Measurements from ENCODE around the gene LRFN5. TPM values are rescaled to one million over a fixed set of nuclear protein-coding genes. Genes with fewer than 3 reads are reported as not detected.

Gene LRFN5
- total and polyA plus RNA-seq, 2 experiments from 2014 or later, result 1.9 to 6.8 TPM

DNA sequence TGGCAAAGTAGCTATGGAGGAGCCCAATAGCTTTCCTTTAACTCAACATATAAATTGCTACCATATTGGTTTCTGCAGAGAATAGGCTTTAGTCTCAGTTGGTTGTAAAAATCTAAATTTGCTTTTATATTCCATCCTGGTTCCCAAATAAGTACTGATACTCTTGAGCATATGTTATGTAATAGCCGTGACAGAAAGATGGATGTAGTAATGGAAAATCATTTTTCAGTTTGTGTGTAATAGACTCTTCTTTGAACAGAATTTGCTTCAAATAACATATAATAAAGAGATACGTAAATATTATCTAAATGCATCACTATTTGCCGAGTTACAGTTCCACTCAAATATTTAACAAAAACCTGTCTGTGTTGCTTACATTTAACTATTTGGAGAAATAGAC lies 271.6 kb downstream of the LRFN5 start:
- Histone ChIP-seq H3K36me3 (ENCODE audit: insufficient read depth) (no peaks in the 10 kb centered on the region), H2AFZ (no peak overlapping the region), H3K4me1 (ENCODE audit: insufficient read depth) (no peaks in the 10 kb centered on the region), H3F3A (replicated peaks; ENCODE audit: low read depth) (no peaks in the 10 kb centered on the region), H3K4me3 (no peak overlapping the region), H4K20me1 (replicated peaks; ENCODE audit: insufficient read depth) (no peaks in the 10 kb centered on the region), H3K79me2 (replicated peaks; ENCODE audit: insufficient read depth) (no peaks in the 10 kb centered on the region), H3K4me2 (no peak overlapping the region), H3K9me2 (ENCODE audit: insufficient read depth) (no peaks in the 10 kb centered on the region), H3K27ac (ENCODE audit: low read depth) (no peak overlapping the region), H3K27me3 (ENCODE audit: insufficient read depth) (no peaks in the 10 kb centered on the region)
- TF ChIP-seq, protein P1, sequence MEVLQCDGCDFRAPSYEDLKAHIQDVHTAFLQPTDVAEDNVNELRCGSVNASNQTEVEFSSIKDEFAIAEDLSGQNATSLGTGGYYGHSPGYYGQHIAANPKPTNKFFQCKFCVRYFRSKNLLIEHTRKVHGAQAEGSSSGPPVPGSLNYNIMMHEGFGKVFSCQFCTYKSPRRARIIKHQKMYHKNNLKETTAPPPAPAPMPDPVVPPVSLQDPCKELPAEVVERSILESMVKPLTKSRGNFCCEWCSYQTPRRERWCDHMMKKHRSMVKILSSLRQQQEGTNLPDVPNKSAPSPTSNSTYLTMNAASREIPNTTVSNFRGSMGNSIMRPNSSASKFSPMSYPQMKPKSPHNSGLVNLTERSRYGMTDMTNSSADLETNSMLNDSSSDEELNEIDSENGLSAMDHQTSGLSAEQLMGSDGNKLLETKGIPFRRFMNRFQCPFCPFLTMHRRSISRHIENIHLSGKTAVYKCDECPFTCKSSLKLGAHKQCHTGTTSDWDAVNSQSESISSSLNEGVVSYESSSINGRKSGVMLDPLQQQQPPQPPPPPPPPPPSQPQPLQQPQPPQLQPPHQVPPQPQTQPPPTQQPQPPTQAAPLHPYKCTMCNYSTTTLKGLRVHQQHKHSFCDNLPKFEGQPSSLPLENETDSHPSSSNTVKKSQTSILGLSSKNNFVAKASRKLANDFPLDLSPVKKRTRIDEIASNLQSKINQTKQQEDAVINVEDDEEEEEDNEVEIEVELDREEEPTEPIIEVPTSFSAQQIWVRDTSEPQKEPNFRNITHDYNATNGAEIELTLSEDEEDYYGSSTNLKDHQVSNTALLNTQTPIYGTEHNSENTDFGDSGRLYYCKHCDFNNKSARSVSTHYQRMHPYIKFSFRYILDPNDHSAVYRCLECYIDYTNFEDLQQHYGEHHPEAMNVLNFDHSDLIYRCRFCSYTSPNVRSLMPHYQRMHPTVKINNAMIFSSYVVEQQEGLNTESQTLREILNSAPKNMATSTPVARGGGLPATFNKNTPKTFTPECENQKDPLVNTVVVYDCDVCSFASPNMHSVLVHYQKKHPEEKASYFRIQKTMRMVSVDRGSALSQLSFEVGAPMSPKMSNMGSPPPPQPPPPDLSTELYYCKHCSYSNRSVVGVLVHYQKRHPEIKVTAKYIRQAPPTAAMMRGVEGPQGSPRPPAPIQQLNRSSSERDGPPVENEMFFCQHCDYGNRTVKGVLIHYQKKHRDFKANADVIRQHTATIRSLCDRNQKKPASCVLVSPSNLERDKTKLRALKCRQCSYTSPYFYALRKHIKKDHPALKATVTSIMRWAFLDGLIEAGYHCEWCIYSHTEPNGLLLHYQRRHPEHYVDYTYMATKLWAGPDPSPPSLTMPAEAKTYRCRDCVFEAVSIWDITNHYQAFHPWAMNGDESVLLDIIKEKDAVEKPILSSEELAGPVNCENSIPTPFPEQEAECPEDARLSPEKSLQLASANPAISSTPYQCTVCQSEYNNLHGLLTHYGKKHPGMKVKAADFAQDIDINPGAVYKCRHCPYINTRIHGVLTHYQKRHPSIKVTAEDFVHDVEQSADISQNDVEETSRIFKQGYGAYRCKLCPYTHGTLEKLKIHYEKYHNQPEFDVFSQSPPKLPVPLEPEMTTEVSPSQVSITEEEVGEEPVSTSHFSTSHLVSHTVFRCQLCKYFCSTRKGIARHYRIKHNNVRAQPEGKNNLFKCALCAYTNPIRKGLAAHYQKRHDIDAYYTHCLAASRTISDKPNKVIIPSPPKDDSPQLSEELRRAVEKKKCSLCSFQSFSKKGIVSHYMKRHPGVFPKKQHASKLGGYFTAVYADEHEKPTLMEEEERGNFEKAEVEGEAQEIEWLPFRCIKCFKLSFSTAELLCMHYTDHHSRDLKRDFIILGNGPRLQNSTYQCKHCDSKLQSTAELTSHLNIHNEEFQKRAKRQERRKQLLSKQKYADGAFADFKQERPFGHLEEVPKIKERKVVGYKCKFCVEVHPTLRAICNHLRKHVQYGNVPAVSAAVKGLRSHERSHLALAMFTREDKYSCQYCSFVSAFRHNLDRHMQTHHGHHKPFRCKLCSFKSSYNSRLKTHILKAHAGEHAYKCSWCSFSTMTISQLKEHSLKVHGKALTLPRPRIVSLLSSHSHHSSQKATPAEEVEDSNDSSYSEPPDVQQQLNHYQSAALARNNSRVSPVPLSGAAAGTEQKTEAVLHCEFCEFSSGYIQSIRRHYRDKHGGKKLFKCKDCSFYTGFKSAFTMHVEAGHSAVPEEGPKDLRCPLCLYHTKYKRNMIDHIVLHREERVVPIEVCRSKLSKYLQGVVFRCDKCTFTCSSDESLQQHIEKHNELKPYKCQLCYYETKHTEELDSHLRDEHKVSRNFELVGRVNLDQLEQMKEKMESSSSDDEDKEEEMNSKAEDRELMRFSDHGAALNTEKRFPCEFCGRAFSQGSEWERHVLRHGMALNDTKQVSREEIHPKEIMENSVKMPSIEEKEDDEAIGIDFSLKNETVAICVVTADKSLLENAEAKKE (CRISPR knock-in tag; IDR thresholded peaks at IDR 0.05), result no peak
- TF ChIP-seq, protein P2, sequence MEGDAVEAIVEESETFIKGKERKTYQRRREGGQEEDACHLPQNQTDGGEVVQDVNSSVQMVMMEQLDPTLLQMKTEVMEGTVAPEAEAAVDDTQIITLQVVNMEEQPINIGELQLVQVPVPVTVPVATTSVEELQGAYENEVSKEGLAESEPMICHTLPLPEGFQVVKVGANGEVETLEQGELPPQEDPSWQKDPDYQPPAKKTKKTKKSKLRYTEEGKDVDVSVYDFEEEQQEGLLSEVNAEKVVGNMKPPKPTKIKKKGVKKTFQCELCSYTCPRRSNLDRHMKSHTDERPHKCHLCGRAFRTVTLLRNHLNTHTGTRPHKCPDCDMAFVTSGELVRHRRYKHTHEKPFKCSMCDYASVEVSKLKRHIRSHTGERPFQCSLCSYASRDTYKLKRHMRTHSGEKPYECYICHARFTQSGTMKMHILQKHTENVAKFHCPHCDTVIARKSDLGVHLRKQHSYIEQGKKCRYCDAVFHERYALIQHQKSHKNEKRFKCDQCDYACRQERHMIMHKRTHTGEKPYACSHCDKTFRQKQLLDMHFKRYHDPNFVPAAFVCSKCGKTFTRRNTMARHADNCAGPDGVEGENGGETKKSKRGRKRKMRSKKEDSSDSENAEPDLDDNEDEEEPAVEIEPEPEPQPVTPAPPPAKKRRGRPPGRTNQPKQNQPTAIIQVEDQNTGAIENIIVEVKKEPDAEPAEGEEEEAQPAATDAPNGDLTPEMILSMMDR (conservative IDR thresholded peaks at IDR 0.05; ENCODE audit: low read depth in 2 of 2), result no peak
- TF ChIP-seq EZH2phosphoT487 (IDR thresholded peaks at IDR 0.05; ENCODE audit: unreplicated experiment), result no peak
- TF ChIP-seq JUNB (IDR thresholded peaks at IDR 0.05; ENCODE audit: unreplicated experiment), result no peak
- TF ChIP-seq POLR2AphosphoS5 (IDR thresholded peaks at IDR 0.05; ENCODE audit: low read depth), result no peak
- TF ChIP-seq NANOG (IDR thresholded peaks at IDR 0.05; ENCODE audit: borderline replicate concordance), result no peak
- TF ChIP-seq ZNF114 (CRISPR knock-in tag; IDR thresholded peaks at IDR 0.05), result no peak
- Mint-ChIP-seq H3K27ac (no peak overlapping the region), H3K27me3 (ENCODE audit: insufficient read depth, low read depth, poor library complexity) (peaks cover 4% of the 10 kb centered on the region), H3K9me3 (no peaks in the 10 kb centered on the region), H3K4me3 (no peak overlapping the region), H3K36me3 (ENCODE audit: low read depth) (no peaks in the 10 kb centered on the region), H3K4me1 (no peaks in the 10 kb centered on the region)
- DNase-seq (ENCODE audit: low spot score), result no peak
- no peak for ATAC-seq

All from GM23338 (cell line).